Midbrain (tissue), 1 donor: ENCODE data around the gene BBS1.
"Not testable (repeated sequence)": the region's sequence is repeated elsewhere in the genome, so short reads cannot be mapped to it uniquely, and the experiment has no call there.

Experiments
- DNase-seq: peaks from one replicate; lab custom pipeline; 2025; lab: John Stamatoyannopoulos, UW

BBS1 gene

DNA sequence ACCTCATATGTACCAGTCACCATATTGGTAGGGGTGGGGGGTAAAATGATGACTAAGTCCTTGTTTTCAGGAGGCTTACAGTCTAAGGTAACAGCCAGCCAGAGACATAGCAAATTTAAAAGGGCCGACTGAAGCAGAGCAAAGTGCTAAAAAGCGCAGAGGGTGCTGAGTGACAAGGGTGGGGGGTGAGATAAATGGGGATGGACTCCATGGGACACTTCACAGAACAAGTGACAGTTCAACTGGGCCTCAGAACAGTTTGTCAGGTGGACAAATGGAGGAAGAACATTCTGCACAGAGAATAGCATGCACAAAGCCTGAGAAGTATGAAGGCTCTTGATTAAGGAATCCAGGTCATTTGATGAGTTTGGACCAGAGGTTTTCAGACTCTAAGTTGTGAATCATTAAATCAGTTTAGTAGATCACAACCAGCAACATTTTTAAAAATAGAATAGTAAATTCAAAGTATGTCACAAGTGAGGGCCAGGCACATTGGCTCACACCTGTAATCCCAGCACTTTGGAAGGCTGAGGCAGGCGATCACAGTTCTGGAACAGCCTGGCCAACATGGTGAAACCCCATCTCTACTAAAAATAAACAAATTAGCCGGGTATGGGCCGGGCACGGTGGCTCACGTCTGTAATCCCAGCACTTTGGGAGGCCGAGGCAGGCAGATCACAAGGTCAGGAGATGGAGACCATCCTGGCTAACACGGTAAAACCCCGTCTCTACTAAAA, 14.0 kb downstream of the BBS1 start:
- DNase-seq = no peak

DNA sequence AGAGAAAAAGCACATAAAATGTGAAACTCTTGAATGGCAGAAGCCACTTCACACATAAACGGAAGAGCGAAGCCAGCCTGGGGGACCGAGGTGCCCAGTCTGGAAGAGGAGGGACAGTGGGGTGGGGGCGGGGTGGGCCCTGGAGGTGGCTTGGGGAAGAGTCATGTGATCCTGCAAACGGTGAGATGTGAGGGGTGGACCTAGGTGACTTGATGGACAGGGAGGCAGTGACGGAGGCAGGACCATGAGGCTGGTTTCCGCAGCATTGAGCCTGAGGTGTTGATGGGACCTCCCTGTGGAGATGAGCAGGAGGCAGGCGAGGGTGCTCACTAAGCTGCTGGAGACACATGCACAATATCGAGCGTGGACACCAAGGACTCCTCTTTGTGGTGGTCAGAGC, 18.6 kb downstream of the BBS1 start:
- DNase-seq = no peak

DNA sequence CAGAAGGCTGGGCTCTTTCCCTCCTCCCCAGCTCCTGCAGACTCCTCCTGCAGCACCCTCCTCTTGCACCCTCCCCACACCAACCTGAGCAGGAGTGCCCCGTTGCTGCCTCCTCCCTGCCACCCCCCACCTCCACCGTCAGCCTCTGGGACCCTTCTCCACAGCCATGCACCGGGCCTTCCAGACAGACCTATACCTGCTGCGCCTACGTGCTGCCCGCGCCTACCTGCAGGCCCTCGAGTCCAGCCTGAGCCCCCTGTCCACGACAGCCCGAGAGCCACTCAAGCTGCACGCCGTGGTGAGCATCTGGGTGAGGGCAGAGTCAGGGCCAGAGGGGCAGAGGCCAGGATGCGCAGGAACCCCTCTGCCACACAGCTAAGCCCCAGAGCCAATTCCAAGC, 19.2 kb downstream of the BBS1 start:
- DNase-seq = no peak

DNA sequence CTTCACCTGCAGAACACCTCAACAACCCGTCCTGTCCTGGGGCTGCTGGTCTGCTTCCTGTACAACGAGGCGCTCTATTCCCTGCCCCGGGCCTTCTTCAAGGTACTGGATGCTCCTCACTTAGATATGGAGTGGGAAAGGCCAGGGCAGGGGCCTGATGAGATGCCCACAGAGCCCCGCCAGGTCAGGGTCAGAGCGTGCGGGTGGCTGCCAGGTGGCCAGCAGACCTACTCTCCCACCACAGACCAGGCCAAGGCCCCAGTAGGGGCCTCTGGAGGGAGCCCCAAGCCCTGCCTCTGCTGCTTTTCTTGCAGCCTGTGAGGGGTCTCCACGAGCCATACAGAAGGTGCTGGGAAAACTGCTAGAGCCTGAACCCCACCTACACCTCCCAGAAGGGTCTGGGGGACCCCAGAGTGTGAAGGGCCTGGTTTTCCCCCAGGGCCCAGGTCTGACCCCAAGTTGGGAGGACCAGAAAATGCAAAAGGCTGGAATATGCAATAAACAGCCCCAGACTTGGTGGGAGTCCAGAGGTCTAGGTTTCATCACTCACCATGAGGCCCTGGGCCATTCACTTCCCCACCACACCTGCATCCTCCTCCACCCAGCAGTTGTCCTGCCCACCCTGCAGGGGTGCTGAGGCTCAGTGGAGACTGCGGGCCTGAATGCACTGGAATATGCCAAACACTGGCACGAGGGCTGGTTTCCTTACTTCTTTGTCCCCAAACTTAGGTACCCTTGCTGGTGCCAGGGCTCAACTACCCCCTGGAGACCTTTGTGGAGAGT, 20.7 kb downstream of the BBS1 start:
- DNase-seq = no peak

DNA sequence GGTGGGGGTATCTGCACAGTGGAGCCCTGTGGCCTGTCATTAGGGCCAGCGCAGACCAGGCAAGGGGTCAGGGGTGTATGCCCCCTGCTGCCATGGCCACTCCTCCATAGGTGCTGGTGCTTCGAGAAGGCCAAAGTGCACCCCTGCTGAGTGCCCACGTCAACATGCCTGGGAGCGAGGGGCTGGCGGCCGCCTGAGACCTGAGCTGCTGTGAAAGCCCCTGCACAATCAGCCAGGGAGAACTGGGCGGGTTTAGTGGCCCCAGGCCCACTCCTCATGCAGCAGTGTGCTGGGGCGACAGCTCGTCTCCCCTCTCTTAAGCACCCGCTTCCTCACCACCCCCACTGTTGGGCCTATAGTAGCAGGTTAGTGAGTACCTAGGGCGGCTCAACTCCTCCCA, 21.4 kb downstream of the BBS1 start:
- no peak for DNase-seq

DNA sequence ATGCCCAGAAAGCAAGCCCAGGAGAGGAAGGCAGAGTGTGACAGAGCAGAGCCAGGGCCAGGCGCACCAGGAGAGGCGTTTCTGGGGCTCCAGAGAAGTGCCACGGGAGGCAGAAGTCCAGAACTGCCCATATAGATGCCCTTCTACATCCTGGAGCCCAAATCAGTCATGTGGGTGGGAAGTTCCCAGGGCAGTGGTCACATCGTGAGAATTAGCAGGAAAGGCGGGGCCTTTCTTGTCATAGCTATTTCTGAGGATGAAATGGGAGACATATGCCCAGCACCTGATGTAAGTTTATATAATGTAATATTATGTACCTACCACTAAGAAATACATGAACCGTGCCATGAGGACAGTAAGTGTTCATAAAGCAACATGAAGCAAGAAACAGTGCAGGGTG, 22.3 kb downstream of the BBS1 start:
- DNase-seq = no peak

DNA sequence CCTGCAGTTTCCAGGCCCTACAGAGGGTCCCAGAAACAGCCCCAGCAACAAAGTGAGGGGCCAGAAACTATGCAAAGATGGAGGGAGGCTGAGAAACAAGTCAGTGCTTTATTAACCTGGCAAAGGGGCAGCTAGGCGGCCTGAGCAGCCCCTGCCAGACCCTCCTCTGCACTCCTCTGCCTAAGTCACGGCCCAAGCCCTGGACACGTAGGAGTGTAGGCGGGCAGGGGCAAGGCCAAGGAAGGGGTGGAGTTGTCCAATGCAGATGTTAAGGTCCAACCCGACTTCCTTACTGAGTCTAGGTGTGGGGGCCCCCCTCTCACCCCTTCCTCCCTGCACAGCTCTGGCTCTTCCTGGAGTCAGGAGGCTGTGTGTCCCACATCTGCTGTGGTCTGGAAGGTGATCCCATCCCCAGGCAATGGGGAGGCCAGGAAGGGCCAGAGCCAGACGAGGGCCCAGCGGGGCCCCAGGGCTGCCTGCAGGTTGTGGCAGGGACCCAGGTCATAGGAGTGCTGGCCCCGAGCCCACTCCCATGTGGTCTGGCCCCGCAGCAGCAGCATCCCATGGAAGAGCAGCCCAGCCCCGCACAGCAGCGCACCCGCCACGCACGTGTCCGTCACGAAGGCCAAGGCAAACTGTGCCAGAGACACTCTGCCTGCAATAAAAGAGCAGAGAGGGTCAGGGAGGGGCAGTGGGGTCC, 28.9 kb downstream of the BBS1 start:
- no peak for DNase-seq

DNA sequence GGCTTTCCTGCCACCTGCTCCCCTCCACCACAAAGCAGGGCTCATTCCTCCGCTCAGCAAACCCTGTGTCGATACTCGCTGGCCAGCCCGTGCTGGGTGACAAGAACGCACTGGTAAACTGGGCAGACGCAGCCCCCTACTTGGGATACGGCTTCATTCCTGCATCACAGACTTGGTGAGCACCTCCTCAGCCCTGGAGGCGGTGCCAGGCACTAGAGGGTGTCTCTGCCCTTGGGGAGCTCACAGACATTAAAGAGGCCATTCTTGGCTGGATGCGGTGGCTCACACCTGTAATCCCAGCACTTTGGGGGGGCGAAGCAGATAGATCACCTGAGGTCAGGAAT, 29.4 kb downstream of the BBS1 start:
- no peak for DNase-seq

DNA sequence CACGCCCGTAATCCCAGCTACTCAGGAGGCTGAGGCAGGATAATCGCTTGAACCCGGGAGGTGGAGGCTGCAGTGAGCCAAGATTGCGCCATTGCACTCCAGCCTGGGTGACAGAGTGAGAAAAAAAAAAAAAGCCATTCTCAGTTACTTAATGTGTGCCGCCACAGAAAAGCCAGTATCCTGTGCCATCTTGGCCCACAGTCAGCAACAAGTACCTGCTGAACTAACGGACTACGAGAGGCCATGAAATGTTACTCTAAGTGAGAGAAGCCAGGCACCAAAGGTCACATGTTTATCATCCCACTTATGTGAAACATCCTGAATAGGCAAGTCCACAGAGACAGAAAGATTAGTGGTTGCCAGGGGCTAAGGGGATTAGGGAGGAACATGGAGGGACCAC, 30.2 kb downstream of the BBS1 start:
- not testable (repeated sequence) for DNase-seq

DNA sequence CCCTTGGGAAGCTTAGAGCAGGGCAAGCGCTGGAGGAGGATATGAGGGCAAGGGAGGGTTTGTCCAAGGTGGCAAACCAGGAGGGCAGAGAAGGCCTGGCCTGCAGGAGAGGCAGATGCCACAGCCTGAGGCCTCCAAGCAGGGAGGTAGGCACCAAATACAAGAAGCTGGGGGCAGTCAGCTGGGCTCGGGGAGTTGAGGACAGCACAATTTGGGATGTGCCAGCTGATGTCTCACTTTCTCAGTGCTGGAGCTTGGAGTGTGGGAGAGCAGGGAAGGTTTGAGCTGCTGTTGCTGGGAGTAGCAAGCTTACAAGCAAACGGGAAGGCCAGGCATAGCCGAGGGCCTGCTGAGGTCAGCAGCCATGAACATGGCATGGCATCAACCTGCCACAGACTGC, 31.5 kb downstream of the BBS1 start:
- no peak for DNase-seq

DNA sequence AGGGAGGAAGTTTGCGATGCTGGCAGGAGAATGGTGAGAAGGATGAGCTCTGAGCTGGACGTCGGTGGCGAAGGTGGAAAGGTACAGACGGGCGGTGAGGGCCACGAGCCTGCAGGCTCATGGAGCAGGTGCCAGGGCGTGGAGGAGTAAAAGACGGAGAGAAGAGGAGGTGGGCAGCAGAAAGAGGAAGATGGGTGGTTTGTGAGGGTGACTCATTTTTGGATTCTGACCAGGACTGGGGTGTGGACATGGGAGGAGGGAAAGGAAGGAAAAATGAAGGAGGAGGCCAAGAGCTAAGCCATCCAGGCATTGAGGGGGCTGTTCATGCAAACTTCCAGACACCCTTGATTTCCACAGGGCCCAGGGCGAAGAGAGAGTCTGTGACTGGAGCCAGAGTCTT, 31.9 kb downstream of the BBS1 start:
- DNase-seq = no peak

DNA sequence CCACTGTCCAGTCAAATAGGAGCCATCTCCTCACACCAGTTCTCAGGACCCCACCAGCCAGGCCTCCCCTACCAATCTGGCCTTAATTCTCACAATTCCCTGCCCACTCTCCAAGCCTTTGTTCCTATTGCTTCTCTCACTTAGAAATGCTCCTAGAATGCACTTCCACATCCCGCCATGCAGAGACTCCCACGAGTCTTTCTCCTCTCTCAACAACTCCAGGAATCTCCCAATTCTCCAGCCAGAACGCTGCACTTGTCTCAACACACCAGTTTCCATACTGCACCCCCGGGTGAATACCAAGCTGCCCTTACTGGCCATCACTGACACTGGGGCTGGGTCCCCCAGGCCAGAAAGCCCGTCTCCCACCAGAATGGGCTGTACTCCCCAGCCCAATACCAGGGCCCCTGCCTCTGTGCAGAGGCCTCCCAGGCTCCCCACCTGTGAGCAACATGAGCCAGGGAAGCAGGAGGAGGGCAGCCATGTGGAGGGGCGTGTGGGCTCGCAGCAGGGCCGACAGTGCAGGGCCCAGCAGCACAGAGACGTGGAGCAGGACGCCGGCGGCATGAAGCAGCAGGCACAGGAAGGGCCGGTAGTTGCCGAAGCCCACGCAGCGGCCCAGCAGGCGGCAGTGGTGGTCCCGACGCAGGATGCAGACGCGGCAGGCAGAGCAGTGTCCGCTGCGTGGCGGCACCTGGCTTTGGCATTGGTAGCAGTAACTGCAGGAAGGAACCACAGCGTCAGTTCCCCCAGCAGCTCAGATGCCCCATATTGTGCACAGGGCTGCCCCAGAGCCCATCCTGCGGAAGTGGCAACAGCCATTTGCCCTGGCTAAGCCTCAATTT, 33.0 kb downstream of the BBS1 start:
- DNase-seq = no peak

DNA sequence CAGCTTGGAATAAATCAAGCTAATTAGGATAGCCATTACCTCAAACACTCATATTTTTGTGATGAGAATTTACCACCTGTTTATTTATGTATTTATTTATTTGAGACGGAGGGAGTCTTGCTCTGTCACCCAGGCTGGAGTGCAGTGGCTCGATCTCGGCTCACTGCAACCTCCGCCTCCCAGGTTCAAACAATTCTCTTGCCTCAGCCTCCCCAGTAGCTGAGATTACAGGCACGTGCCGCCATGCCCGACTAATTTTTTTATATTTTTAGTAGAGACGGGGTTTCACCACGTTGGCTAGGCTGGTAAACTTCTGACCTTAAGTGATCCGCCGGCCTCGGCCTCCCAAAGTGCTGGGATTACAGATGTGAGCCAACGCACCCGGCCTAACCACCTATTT, 34.5 kb downstream of the BBS1 start:
- DNase-seq = not testable (repeated sequence)

DNA sequence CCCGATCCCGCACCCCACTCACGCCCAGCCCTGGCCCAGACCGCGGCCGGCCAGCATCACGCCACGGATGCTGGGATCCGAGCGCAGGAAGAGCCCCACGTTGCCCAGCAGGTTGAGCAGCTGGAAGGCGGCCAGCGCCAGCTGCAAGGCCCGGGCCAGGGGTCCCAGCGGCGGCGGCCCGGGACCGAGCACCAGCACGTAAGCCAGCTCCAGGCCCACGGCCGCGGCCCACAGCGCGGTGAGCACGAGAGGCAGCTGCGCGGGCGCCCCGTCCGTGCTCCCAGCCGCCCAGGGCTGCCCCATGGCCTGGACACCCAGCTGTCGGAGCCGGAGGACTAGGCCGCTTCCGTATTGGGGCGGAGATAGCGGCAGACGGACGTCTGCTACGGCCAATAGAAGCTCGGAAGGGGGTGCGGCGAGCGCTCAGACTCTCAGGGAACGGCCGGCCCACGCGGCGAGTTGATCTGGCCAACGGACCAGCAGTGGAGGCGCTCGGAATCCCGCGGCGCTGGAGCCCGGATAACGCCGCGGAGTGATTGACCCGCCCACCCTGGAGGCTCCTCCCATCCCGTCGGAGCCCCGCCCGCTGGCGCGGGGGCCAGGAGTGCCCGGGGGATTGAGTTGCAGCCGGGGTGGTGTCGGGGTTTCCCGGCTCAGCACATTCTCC, 35.4 kb downstream of the BBS1 start, which contains the start of gene ZDHHC24:
TSS of gene ZDHHC24 (minus strand) at position 348 of the 667 bp plus-strand sequence. CDS start at position 303, 45 bp downstream.
- peak; percentile 97 for DNase-seq

DNA sequence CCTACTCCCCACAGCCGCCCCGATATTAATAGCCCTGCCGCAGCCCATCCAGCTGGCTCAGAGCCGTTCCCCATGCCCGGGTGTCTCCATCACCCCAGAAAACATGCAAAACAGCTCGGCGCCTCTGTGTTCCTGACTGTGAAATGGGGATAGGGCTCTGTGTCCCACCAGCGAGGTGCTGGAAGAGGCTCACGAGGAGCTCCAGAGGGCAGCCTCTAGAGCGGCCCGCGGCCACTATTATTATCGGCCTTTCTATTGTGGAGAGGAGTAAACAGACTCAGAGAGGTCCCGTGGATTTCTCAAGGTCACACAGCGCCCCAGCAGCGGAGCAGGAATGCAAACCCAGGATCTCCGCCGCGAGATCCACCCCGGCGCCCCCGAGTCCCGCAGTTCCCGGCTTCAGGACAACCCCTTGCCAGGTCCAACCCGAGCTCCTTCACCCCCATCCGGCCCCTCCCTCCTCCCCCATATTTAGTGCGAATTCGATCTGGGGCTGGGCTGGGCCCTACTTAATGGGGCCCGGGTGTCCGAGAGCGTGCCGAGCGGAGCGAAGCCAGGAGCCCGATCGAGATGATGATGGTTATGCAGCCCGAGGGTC, 36.0 kb downstream of the BBS1 start, which contains the start of gene ACTN3:
TSS of gene ACTN3 (plus strand) at position 536 of the 598 bp plus-strand sequence. CDS start at position 571, 35 bp downstream.
- no peak for DNase-seq

DNA sequence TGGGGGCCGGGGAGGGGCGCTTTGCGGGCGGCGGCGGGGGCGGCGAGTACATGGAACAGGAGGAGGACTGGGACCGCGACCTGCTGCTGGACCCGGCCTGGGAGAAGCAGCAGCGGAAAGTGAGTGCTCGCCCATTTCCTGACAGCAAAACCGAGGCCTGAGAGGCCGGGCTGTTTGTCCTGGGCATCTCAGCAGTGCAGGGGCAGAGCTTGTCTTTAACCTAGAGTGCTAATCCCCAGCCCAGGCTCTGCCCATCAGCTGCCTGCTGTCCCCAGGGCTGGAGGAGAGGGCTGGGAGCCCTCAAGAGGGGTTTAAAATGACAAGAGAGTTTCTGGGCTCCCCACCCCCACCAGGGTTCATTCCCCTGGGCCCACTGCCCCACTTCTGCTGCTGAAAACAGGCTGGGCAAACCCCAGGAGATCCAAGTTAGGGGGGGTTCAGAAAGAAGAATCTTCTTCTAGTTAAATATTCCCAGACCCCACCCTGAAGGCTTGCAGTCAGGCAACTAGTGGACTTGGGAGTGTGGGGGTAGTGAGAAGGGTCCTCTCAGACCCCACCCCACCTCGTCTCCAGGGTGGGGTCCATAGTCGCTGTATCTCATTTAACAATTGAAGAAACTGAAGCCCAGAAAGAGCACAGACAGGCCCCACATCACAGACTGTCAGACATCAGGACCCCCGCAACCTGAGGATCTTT, 36.7 kb downstream of the BBS1 start:
- DNase-seq = no peak

DNA sequence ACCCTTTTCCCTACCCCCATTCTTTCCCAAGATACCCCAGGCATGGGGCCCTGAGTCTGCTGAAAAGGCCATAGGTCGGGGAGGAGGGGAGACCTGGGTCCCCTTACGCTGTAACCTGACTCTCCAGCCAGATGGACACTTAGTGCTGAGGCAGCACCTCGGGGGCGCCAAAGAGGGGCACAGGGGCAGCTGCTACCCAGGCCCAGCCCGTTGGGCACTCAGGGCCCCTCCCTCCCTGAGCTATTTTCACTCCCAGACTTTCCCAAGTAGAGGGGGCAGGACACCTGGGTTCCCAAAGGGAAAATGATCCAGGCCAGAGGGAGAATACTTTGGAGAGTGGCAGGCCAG, 37.2 kb downstream of the BBS1 start:
- no peak for DNase-seq

DNA sequence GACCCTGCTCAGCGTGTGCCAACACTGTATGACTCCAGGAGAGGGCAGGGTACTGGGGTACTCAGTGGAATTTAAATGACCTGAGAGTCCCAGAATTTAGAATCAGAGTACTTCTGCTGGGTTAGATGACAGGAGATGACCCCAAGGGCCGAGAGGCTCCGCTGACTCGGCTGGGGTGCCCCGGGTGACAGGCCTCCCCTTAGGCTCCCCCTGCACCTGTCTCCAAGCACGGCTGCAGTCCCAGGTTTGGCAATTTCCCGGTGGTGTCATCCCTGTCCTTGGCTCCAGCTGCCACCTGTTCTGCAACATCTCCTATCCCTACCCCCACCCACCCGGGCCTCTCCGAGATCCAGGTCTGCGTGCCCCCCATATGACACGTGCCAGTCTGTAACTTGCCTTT, 37.6 kb downstream of the BBS1 start:
- DNase-seq = no peak

DNA sequence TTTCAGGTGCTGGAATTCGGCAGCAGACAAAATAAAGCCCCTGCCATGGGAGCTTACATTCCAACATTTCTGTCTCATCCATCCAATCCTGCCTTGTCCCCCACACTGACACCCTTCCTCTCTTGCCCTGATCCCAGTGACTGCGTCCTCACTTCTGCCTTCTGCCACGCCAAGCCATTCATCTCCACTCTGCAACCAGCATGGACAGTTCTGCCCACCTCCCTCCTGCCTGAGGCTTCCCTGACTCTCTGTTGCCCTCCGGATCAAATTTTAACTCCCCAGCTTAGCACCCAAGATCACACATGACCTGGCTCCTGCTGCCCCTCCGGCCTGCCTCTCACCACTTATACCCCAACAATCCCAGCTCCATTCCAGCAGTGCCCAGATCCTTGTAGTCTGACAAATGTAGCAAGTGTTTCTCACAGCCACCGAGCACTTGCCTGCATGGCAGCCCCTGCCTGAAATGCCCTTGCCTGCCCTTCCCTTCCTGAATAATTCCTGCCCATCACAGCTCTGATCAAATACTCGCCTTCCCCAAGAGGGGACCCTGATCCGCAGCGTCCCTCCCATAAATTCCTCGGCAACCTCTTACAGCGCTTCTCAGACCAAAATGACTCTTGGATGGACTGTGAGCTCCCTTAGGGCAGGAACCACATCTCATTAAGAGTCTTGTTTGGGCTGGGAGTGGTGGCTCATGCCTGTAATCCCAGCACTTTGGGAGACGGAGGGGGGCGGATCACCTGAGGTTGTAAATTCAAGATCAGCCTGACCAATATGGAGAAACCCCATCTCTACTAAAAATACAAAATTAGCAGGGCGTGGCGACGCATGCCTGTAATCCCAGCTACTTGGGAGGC, 38.6 kb downstream of the BBS1 start:
- no peak for DNase-seq
